DMS79 treated with DMSO at 0.1 percent for 48 hours (cell line): ENCODE results near the gene VPS18.
A peak's percentile ranks its signal among the peaks of the same experiment; 100 is the strongest.

Experiments used
- DNase-seq: peaks from one replicate; lab custom pipeline; 2025; lab: John Stamatoyannopoulos, UW

The VPS18 gene

DNA sequence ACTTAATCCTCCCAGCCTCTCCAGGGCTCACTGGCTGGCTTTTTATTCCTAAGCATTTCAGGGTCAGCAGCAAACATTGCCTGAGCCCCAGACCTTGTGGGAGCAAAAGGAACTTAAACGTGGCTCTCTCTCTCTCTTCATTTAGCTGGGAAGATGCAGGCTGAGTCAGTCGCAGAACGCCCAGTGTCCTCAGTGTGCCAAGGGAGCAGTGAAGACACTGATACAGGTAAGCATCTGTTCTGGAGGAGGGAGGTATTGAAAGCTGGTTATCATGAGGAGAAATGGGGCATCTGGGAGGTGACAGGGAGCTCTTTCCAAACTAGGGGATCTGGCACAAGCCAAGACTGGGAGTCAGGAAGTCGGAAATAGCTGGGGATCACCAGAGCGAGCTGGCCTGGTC lies 24.6 kb upstream of the VPS18 start:
- DNase-seq = no peak

DNA sequence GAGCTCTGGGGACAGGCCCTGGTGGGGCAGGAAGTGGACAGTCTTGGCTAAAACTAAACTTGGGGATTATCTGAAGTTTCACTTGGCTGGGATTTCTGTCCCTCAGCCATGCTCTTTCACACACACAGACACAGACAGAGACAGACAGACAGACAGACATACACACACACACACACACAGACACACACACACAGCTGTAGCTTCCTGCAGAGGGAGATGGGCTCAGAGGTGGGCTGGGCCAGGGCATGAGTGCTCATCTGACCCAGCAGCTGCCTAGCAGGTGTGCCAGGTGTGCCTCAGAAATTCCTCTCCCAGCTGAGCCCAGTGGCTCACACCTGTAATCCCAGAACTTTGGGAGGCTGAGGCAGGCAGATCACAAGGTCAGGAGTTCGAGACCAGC lies 23.5 kb upstream of the VPS18 start:
- no peak for DNase-seq

- DNase-seq = no peak
Measured at GRCh38 chr15:40871749-40872617, 22.3 kb upstream of the VPS18 start.

DNA sequence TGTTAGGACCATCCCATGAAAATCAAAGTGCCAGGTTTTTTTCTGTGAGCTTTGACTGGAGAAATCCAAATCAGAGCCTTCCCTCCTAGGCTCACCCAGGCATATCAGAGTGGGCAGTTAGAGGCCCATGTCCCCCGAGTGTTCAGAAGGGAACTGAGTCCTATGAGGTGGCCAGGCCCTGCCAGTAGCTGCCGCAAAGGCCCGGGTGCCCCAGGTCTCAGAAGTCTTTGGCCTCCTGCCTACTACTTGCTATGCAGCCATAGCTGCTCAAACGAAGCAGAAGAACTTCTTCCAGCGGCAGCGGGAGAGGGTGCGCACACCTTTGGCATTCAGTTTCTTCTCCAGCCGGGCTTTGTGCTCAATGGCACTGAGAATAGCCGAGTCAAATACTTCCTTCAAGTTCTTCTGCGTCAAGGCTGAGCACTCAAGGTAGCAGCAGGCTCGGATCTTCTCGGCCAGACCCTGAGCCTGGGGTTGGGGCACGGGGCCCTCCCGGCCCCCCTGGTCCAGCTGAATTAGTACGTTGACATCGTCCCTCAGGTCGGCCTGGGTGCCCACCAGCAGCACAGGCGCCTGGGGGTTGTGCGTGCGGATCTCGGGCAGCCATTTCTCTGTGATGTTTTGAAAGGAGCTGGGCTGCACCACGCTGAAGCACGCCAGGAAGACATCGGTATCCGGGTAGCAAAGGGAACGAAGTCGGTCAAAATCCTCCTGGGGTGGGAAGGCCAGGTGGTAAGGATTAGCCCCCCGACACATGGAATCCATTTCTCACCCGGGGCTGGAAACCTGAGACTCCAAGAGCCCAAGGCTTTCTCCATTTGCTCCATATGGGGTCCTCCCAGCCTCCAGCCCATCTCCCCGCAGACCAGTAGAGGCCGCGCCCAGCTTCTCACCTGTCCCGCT lies 21.2 kb upstream of the VPS18 start:
- DNase-seq = no peak

GRCh38 chr15:40873694-40874561 lies 20.3 kb upstream of the VPS18 start, which contains the start of gene RHOV:
Gene RHOV (minus strand): TSS chr15:40874234. CDS start chr15:40874139, 95 bp downstream.
- DNase-seq = peak; percentile 42

DNA sequence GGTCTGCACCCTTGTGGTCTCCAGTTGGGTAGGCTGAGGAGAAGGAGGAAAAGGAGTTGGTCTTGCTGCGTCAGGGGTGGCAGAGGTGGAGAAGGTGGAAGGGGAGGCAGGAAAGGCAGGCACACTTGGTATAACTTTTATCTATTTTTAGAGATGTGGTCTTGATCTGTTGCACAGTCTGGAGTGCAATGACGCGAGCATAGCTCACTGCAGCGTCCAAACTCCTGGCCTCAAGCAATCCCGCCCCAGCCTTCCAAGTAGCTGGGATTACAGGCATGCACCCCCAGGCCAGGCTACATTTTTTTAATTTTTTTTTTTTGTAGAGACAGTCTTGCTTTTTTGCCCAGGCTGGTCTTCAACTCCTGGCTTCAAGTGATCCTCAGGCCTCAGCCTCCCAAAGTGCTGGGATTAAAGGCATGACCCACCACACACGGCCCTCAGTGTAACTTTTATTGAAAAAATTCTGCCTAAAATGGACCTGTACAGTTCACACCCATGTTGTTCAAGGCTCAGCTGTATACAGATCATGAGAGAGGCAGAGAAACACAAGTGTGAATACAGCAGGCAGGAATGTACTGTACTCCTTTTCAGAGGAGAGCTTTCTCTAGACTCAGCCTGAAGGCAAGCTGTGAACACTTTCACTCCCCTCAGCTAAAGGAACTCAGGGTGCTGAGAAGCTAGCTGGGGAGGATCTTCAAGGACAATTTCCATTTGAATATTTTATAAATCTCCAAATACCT lies 18.1 kb upstream of the VPS18 start:
- DNase-seq = no peak

DNA sequence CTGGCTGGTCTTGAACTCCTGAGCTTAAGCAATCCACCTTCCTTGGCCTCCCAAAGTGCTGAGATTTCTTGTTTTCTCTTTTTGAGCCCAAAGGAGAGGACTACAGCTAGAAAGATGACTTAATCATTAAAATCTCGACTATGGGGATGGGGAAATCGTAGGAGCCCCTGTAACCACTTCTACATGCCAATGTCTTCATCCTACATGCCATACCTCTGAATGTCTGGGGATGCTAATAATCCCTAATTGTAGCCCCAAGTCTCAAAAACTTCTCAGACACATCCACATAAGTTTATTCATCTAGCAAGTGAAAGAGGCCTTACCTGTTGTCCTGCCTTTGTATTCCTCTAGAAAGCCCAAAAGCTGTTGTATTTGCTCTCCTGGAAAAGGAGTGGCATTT lies 16.6 kb upstream of the VPS18 start:
- no peak for DNase-seq

GRCh38 chr15:40878785-40879184 lies 15.5 kb upstream of the VPS18 start:
- no peak for DNase-seq

DNA sequence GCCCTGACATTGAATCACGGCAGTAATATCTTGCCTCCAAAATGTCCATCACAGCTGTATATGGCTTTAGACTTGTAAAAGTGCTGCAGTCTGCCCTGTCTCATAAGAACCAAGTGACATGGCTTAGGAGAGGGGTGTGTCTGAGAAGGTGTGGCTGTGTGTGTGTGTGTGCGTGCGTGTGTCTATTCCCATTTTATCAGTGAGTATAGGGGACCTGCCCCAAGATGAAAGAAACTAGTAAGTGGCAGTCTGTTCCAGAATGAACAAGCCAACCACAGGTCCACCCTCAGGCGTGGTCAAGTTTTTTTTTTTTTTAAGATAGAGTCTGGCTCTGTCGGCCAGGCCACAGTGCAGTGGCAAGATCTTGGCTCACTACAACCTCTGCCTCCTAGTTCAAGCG lies 14.6 kb upstream of the VPS18 start:
- DNase-seq = no peak

DNA sequence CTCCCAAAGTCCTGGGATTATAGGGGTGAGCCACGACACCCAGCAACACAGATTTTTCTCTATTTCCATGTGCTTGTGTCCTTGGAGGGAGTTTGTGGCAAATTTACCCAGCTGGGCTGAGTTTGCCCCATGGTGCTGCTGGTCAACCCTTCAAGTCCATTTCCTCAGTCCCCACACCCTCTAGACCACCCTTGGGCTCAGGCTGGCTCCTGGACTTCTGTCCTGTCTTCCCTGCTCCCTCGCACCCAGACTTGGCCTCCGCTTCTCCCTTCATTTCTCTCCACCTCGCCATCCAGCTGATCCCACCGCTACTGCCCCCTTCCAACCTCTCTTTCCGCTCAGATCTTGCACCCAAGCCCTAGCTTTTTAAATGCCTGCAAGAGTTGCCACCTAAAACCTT lies 12.9 kb upstream of the VPS18 start:
- no peak for DNase-seq

DNA sequence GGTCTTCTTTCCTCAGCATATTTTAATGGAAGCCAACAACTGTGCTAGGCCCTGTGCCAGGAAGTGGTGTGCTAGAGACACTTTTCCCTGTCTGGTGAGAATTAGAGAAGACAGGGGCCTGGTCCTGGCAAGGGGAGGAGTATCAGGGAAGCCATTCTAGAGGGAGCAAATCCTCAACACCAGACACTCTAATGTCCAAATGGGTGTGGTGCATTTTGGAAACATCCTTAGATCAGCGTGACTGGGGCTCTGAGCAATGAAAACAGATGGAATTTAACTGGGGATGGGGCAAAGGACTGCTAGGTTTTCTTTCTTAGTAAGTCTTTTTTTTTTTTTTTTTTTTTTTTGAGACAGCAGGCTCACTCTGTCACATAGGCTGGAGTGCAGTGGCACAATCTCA lies 7.7 kb upstream of the VPS18 start:
- no peak for DNase-seq

DNA sequence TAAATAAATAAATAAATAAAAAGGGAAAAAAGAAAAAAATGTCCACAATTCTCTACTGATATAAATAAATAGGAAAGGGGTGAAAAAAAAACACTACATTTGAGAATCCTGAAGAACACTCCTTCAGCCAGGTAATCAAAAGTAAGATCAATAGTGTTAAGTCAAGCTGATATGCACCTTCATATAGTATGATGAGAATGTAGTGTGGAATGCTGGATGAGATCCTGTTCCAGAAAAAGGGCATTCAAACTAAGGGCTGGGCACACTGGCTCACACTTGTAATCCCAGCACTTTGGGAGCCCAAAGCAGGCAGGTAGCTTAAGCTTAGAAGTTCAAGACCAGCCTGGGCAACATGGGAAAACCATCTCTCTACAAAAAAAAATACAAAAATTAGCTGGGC lies 5.1 kb upstream of the VPS18 start:
- DNase-seq = no peak

- DNase-seq = no peak
Measured at GRCh38 chr15:40891138-40891537, 3.1 kb upstream of the VPS18 start.

- DNase-seq = peak; percentile 27
Measured at GRCh38 chr15:40891810-40892446, 2.3 kb upstream of the VPS18 start.

DNA sequence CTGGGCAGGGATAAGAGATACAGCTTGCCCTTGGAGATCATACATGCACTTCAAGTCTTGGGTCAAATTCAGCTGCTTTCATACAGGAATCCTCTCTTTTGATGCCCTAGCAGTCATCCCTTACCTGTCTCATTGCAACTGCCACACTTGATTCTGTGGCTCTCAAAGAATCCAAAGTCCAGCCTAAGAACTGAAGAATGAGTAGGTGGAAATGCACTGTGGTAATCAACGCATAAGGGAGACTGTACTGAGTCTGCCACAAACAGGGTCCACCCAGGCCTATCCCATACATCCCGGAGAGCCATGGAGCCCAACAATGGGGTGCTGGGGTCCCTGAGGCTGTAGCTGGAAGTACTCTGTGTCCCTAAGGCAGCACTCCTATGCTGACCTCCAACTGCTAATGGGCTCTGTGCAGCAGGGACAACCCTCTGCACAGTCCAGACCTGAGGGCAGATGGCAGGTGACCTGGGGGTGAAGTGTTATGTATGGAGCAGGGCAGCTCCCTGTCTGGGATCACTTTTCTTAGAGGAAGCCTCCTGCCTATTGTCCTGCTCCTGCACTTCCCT lies 1.7 kb upstream of the VPS18 start:
- no peak for DNase-seq

GRCh38 chr15:40893019-40893670 lies 1.1 kb upstream of the VPS18 start:
- DNase-seq = no peak

- DNase-seq = peak; percentile 1
Measured at GRCh38 chr15:40894681-40895448, 615 bp downstream of the VPS18 start.

DNA sequence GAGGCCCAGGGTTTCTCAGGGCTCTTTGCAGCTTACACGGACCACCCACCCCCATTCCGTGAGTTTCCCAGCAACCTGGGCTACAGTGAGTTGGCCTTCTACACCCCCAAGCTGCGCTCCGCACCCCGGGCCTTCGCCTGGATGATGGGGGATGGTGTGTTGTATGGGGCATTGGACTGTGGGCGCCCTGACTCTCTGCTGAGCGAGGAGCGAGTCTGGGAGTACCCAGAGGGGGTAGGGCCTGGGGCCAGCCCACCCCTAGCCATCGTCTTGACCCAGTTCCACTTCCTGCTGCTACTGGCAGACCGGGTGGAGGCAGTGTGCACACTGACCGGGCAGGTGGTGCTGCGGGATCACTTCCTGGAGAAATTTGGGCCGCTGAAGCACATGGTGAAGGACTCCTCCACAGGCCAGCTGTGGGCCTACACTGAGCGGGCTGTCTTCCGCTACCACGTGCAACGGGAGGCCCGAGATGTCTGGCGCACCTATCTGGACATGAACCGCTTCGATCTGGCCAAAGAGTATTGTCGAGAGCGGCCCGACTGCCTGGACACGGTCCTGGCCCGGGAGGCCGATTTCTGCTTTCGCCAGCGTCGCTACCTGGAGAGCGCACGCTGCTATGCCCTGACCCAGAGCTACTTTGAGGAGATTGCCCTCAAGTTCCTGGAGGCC lies 5.4 kb downstream of the VPS18 start:
- DNase-seq = no peak
